GM12872 (cell line): ENCODE measurements around the gene SDC4.

ENCODE experiments used
- CTCF ChIP-seq: IDR thresholded peaks from 3 replicates; pipeline ENCODE4 v1.5.1; 2011; ENCODE audit warnings: low read depth, mild to moderate bottlenecking, low read length, moderate library complexity; ENCODE audit not compliant: insufficient read depth

Gene SDC4

GRCh38 chr20:45294003-45294368 lies 54.2 kb downstream of the SDC4 start:
- TF ChIP-seq CTCF, result no peak

- TF ChIP-seq CTCF, result peak; percentile 94
Measured at GRCh38 chr20:45293041-45294002, 54.9 kb downstream of the SDC4 start.

GRCh38 chr20:45292343-45292742 lies 55.9 kb downstream of the SDC4 start:
- TF ChIP-seq CTCF, result no peak

GRCh38 chr20:45291526-45291925 lies 56.7 kb downstream of the SDC4 start:
- no peak for TF ChIP-seq CTCF

GRCh38 chr20:45290677-45291355 lies 57.4 kb downstream of the SDC4 start:
- TF ChIP-seq CTCF, result peak; percentile 93

- no peak for TF ChIP-seq CTCF
Measured at GRCh38 chr20:45289942-45290676, 58.1 kb downstream of the SDC4 start.

- TF ChIP-seq CTCF, result no peak
Measured at GRCh38 chr20:45288860-45289259, 59.4 kb downstream of the SDC4 start.
